Type B pancreatic cell (in vitro differentiated cells): ENCODE results near the gene TTC22. TPM values are rescaled to one million over a fixed set of nuclear protein-coding genes. Genes with fewer than 3 reads are reported as not detected.
A peak's percentile ranks its signal among the peaks of the same experiment; 100 is the strongest.

Source experiments
- DNase-seq: peaks from one replicate; pipeline ENCODE4 v3.0.0; 2021; ENCODE audit warnings: mixed read lengths; ENCODE audit not compliant: unreplicated experiment; ENCODE audit errors: extremely low spot score
- H3K27ac Mint-ChIP-seq: 2 replicates; pipeline ENCODE4 v1.8.0; 2021; ENCODE audit warnings: mild to moderate bottlenecking, mixed read lengths
- H3K27me3 Mint-ChIP-seq: 2 replicates; pipeline ENCODE4 v1.8.0; 2021; ENCODE audit warnings: mixed read lengths
- H3K36me3 Mint-ChIP-seq: 2 replicates; pipeline ENCODE4 v1.8.0; 2021; ENCODE audit warnings: mixed read lengths
- H3K4me1 Mint-ChIP-seq: one replicate; pipeline ENCODE4 v1.8.0; 2021; ENCODE audit warnings: mixed read lengths; ENCODE audit not compliant: unreplicated experiment
- H3K4me3 Mint-ChIP-seq: 2 replicates; pipeline ENCODE4 v1.8.0; 2021; ENCODE audit warnings: mild to moderate bottlenecking, mixed read lengths
- H3K9me3 Mint-ChIP-seq: 2 replicates; pipeline ENCODE4 v1.8.0; 2021; ENCODE audit warnings: mixed read lengths
- CTCF ChIP-seq: fragments of 200-600 bp; sonication (generic); conservative IDR thresholded peaks from 2 replicates; pipeline ENCODE4 v1.5.0; 2021; ENCODE audit warnings: antibody characterized with exemption, mild to moderate bottlenecking
- total RNA-seq: library from RNA; stranded (reverse); gene quantifications from 2 replicates; pipeline ENCODE4 v1.2.1, GENCODE V29; 2021; ENCODE audit warnings: low replicate concordance

Gene TTC22
- total RNA-seq, 1 donor from 2014 or later: 7.0 TPM

DNA sequence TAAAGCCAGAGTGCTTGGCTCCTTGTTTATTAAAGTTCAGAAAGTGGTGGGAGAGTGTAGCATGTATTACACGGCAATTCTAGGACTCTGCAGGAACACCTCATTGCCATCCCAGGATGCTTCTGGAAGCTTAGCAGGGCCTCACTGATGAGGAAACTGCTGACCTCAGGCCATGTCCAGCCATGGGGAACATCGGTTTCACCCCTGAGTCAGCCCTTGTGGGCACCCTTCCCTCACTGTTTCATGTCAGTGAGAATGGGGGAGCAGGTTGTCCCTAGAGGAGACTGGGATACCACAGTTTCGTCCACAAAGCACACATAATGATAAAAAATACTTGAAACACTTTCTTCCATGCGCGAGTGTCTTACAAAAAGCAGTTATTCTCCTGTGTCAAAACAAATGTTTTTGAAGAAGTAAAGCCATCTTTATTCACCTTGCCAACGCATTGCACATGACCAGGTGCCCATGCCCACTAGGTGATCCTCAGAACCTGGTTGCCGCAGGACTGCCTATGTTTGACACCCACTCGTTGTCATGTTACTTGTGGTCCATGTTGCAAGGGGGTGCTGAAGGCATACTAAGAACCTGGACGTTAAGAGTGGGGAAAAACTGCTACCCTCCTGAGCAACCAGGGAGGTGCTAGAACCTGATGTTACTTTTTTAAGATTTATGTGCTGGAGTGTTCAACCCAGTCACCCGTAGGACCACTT, 41.2 kb upstream of the TTC22 start:
- DNase-seq: peak; percentile 34
- no peaks in the 10 kb centered on the region for H3K9me3 Mint-ChIP-seq
- H3K36me3 Mint-ChIP-seq: no peaks in the 10 kb centered on the region
- no peaks in the 10 kb centered on the region for H3K27me3 Mint-ChIP-seq
- no peaks in the 10 kb centered on the region for H3K4me1 Mint-ChIP-seq
- no peak overlapping the region for H3K27ac Mint-ChIP-seq
- no peak overlapping the region for H3K4me3 Mint-ChIP-seq
- no peak for TF ChIP-seq CTCF

GRCh38 chr1:54839824-54840223, 38.7 kb upstream of the TTC22 start:
- H3K4me3 Mint-ChIP-seq: no peak overlapping the region
- H3K27ac Mint-ChIP-seq: peak overlapping the region; percentile 27
- peak; percentile 16 for DNase-seq
- no peaks in the 10 kb centered on the region for H3K36me3 Mint-ChIP-seq
- no peak for TF ChIP-seq CTCF
- peaks cover 6% of the 10 kb centered on the region for H3K27me3 Mint-ChIP-seq
- no peaks in the 10 kb centered on the region for H3K4me1 Mint-ChIP-seq
- no peaks in the 10 kb centered on the region for H3K9me3 Mint-ChIP-seq

GRCh38 chr1:54838565-54839180, 37.5 kb upstream of the TTC22 start:
- no peak for TF ChIP-seq CTCF
- Mint-ChIP-seq H3K36me3 (no peaks in the 10 kb centered on the region), H3K27me3 (peaks cover 6% of the 10 kb centered on the region), H3K27ac (no peak overlapping the region), H3K4me1 (no peaks in the 10 kb centered on the region), H3K4me3 (no peak overlapping the region), H3K9me3 (no peaks in the 10 kb centered on the region)
- peak; percentile 48 for DNase-seq

DNA sequence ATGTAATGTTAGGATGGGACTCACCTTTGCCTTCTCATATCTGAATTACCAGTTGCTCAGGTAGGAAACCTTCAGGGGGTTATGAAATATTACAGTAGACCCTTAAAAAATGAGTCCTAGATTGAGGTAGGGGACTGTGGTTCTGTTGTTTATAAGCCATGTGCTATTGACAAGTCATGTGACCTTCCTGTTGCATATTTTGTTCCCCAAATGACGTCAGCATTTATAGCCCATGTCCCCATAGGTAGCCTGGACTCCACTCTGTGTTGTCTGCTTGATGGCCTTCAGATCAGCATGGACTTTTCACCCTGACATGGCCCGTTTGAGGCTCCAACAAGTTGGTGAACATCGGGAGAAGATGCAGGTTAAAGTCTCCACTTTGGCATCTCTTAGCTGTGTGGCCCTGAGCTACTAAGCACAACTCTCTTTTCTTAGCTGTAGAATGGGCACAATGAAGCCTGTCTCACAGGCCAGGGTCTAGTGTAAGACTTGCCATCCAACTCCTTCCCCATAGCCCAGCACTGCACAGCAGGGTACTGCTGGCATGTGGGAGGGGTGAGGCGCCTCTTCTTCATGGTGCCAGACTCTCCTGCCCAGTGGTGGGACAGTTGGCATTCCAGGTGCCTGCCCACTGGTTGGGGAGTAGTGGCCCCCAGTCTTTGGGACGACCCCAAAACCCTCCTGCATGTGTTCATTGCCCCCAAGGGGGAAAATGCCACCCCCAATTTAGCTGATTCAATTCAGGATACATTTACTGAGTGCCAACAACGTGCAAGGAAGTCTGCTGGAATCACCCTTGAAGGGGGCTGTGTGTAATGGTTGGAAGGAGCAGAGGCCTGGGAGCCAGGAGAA, 36.1 kb upstream of the TTC22 start:
- TF ChIP-seq CTCF: no peak
- Mint-ChIP-seq H3K4me3 (no peak overlapping the region), H3K9me3 (no peaks in the 10 kb centered on the region), H3K36me3 (no peaks in the 10 kb centered on the region), H3K27me3 (peaks cover 6% of the 10 kb centered on the region), H3K4me1 (no peaks in the 10 kb centered on the region), H3K27ac (no peak overlapping the region)
- DNase-seq: peak; percentile 39

DNA sequence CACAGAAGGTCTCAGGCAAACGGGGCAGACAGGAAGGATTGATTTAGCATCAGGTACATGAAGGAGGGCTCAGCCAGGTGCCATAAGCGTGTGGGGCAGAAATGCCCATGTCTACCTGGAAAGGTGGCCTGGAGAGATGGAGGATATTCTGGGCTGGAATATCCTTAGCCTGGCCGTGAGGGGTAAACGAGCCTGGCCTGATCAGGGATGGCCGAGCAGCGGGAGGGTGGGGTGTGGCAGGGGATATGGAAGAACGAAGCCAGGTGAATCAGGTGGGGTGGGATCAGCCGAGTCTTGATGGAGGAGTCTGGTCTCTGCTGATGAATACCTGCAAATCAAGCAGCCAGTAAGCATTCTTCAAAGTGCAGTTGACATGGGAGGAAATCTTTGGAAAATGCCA, 35.5 kb upstream of the TTC22 start:
- TF ChIP-seq CTCF: no peak
- Mint-ChIP-seq H3K4me3 (no peak overlapping the region), H3K27me3 (peaks cover 6% of the 10 kb centered on the region), H3K4me1 (no peaks in the 10 kb centered on the region), H3K27ac (no peak overlapping the region), H3K9me3 (no peaks in the 10 kb centered on the region), H3K36me3 (no peaks in the 10 kb centered on the region)
- DNase-seq: no peak
